ENCODE measurements around the gene ZNF200.

The ZNF200 gene

DNA sequence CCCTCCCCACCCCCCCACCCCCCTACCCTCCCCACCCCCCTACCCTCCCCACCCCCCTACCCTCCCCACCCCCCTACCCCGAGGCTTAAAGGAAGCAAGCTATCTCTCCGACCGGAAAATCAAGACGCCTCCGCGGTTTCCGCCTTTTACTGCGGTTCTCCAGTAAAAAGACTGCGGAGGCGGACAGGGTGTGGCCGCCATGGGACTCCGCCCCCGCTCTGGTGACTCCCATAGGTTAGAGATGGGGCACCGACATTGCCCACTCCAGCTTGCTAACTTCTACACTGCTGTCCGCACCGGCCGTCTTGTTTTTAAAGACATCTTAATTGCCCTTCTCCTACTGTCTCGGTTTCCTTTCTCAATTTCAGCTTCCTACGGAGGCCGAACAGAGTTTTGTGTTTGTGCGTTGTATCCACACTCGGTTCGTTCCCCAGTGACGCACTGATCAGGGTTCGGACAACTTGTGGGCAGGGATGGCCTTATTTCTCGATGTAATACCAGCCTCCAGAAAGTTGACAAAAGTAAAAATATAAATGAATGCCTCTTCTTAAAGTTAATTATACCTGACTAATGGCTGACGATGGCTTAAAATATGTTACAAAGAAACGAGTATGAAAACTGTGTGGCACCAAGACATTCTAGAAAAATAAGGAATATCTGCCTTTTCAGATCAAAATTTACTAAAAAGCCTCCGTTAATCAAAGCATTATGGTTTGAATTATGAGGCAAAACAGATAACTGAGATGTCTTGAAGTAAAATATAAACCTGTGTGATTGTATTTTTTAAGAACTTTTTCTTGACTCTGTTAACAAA is 1.1 kb upstream of the ZNF200 start:
- DNase-seq (ENCODE audit: low read depth): no peak
- H3K4me3 ChIP-seq (ENCODE audit: low read length): no peak overlapping the region
- TF ChIP-seq, protein P1, sequence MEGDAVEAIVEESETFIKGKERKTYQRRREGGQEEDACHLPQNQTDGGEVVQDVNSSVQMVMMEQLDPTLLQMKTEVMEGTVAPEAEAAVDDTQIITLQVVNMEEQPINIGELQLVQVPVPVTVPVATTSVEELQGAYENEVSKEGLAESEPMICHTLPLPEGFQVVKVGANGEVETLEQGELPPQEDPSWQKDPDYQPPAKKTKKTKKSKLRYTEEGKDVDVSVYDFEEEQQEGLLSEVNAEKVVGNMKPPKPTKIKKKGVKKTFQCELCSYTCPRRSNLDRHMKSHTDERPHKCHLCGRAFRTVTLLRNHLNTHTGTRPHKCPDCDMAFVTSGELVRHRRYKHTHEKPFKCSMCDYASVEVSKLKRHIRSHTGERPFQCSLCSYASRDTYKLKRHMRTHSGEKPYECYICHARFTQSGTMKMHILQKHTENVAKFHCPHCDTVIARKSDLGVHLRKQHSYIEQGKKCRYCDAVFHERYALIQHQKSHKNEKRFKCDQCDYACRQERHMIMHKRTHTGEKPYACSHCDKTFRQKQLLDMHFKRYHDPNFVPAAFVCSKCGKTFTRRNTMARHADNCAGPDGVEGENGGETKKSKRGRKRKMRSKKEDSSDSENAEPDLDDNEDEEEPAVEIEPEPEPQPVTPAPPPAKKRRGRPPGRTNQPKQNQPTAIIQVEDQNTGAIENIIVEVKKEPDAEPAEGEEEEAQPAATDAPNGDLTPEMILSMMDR (conservative IDR thresholded peaks at IDR 0.05; ENCODE audit: low read length): no peak

DNA sequence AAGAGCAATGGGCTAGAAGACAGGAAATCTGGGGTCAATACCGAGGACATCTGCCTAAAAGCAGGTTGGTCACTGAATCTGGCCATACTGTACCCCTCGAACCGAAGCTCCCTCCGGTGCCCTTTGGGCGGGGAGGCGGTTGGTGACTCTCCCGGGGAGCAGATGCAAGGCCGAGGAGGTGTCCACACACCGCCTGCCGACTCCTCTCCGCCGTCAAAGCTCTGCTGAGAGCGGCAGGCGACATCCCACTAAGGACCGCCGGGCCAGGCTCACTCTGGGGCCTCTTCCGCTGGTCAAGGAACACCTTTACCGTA is 458 bp downstream of the ZNF200 start:
- peak overlapping the region; percentile 99 for H3K4me3 ChIP-seq (ENCODE audit: low read length)
- TF ChIP-seq, protein P1 (conservative IDR thresholded peaks at IDR 0.05; ENCODE audit: low read length): no peak
- no peak for DNase-seq (ENCODE audit: low read depth)

DNA sequence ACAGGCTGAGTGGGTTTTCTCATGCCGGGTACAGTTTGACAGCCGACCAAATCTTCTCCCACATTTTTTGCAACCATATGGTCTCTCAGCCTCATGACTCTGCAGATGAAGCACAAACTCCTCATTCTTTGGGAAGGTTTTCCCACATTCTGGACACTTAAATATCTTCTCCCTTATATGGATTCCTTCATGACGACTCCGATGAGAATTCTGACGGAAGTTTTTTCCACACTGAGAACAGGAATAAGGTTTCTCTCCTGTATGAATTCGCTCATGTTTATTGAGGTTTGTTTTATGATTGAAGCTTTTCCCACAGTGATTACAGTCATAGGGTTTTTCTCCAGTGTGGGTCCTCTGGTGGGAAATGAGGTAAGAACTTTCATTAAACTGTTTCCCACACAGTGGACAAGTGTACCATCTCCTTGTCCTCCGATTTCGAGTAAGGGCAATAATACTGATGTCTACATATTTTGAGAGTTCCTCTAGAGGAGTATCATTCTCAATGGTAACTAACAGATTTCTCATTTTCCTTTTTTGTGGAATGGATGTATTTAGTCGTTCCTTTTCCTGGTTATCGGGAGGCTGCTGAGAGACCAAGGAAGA is 10.9 kb downstream of the ZNF200 start:
- TF ChIP-seq, protein P1 (conservative IDR thresholded peaks at IDR 0.05; ENCODE audit: low read length): no peak
- H3K4me3 ChIP-seq (ENCODE audit: low read length): no peak overlapping the region
- no peak for DNase-seq (ENCODE audit: low read depth)

DNA sequence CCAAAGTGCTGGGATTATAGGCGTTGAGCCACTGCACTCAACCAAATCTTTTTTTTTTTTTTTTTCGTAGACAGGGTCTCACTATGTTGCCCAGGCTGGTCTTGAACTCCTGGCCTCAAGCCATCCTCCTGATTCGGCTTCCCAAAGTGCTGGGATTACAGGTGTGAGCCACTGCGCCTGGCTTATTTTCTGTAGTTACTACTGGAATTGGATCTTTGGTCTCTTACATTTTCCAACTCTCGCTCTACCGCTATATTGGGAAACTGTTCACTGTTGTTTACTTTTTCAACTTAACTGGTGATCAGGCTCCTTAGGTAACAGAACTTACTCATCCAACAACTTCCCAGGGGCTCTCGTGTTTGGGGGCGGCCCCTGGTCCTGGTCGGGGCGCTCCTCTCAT is 14.1 kb downstream of the ZNF200 start:
- no peak for DNase-seq (ENCODE audit: low read depth)
- H3K4me3 ChIP-seq (ENCODE audit: low read length): no peak overlapping the region
- TF ChIP-seq, protein P1 (conservative IDR thresholded peaks at IDR 0.05; ENCODE audit: low read length): no peak

DNA sequence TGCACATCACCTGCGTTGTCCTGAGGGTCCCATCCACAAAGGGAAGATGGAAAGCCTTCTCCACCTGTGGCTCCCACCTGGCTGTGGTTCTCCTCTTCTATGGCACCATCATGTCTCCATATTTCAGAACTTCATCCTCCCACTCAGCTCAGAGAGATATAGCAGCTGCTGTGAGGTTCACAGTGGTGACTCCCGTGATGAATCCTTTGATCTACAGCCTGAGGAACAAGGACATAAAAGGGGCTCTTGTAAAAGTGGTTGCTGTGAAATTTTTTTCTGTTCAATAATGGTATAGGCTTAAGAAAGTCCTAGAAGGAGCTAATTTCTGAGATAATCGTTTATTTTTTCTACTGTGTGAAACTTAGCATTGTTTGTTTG is 18.7 kb downstream of the ZNF200 start:
- TF ChIP-seq, protein P1 (conservative IDR thresholded peaks at IDR 0.05; ENCODE audit: low read length): no peak
- no peak for DNase-seq (ENCODE audit: low read depth)
- H3K4me3 ChIP-seq (ENCODE audit: low read length): no peak overlapping the region

DNA sequence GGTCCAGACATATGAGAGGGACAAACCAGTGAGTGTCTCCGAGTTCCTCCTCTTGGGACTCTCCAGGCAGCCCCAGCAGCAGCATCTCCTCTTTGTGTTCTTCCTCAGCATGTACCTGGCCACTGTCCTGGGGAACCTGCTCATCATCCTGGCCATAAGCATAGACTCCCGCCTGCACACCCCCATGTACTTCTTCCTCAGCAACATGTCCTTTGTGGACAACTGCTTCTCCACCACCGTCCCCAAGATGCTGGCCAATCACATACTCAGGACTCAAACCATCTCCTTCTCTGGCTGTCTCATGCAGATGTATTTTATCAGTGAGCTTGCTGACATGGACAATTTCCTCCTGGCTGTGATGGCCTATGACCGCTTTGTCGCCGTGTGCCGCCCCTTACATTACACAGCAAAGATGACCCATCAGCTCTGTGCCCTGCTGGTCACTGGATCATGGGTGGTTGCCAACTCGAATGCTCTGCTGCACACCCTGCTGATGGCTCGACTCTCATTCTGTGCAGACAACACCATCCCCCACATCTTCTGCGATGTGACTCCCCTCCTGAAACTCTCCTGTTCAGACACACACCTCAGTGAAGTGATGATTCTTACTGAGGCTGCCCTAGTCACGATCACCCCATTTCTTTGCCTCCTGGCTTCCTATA is 19.2 kb downstream of the ZNF200 start:
- H3K4me3 ChIP-seq (ENCODE audit: low read length): no peak overlapping the region
- DNase-seq (ENCODE audit: low read depth): no peak
- TF ChIP-seq, protein P1 (conservative IDR thresholded peaks at IDR 0.05; ENCODE audit: low read length): no peak

Data from AG10803 (cell line).